HG02943 (cell line): ENCODE data around the gene CDCP1.
A peak's percentile ranks its signal among the peaks of the same experiment; 100 is the strongest.
"Not testable (repeated sequence)": the region's sequence is repeated elsewhere in the genome, so short reads cannot be mapped to it uniquely, and the experiment has no call there.

ENCODE experiments used
- ATAC-seq: cut with Tn5 transposase; IDR thresholded peaks from one replicate; pipeline ENCODE4 v1.9.1; 2021; ENCODE audit warnings: mild to moderate bottlenecking, low read depth, moderate library complexity; ENCODE audit not compliant: unreplicated experiment

CDCP1 gene

GRCh38 chr3:45062697-45063070 is 83.5 kb downstream of the CDCP1 start:
- no peak for ATAC-seq

DNA sequence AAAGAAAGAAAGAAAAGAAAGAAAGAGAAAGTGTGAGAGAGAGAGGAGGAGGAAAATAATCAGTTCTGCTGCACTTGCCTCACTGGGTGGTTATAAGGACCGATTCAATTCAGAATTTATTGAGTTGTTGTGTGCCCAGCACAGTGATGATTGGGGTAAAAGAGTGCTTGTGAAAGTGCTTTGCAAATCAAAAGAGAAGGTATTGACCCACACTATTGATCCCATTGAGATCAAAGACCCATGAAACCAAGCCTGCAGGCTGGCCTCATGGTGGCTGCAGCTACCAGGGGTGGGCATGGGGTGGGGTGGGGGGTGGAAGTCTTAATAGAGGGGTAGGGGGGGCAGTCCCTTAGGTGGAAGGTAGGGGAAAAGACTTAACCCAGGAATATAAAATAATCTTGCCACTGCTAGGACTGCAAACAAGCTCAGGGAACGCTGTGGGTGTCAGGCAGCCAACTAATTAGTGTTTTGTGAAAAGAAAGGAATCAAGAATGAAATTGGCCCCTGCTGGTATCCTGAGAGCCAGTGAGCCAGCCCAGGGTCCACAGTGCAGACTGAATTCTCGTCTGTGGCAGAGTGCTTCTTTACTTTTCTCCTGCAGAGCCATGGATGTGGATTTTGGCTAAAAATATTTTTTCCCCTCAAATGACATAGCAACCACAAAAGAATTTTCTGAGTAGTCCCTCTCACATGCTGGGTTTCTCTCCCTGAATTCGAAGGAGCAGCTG is 85.8 kb downstream of the CDCP1 start:
- ATAC-seq: no peak

GRCh38 chr3:45059132-45059531 is 87.0 kb downstream of the CDCP1 start:
- ATAC-seq: no peak

- ATAC-seq: no peak
These were observed 88.6 kb downstream of the CDCP1 start for GRCh38 chr3:45057557-45057956.

GRCh38 chr3:45056608-45057301 is 89.4 kb downstream of the CDCP1 start:
- ATAC-seq: no peak

DNA sequence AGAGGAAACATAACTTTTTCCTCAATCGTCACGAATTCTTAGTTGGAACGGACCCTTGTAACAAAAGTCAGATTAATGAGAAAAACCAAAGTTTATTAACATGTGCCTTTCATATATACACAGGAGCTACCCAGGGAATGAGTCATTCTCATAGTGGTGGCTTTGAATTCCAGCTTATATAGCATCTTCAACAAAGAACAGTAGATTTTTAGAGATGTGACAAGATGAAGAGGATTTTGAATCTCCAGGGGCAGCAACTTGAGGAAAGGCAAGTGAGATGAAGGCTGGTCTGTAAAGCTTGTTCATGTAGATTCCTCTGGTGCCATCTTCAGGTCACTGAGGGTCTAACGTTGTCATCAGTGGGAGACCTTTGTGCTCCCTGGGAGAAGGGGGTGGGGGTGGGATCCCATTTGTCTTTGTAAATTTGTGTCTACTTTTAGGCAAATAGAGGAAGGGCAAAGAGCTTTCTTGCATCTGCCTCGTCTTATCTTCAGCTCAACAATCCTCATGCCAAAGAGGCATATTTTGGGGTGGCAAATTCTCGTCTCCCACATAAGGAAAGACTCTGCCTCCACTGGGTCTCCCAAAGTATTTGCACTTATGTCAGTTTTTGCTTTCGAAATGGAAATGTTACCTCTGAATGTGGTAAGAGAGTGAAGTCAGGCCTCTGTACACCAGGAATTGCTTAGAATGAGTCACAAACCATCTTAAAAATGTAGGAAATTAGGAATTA is 90.6 kb downstream of the CDCP1 start:
- ATAC-seq: no peak

GRCh38 chr3:45055032-45055410 is 91.2 kb downstream of the CDCP1 start:
- no peak for ATAC-seq

GRCh38 chr3:45054196-45054857 is 91.9 kb downstream of the CDCP1 start:
- ATAC-seq: no peak

DNA sequence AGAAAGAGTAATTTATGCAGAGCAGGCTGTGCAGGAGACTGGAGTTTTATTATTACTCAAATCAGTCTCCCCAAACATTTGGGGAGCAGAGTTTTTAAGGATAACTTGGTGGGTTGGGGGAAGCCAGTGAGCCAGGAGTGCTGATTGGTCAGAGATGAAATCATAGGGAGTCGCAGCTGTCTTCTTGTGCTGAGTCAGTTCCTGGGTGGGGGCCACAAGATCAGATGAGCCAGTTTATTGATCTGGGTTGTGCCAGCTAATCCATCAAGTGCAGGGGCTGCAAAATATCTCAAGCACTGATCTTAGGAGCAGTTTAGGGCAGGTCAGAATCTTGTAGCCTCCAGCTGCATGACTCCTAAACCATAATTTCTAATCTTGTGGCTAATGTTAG is 92.4 kb downstream of the CDCP1 start:
- not testable (repeated sequence) for ATAC-seq

DNA sequence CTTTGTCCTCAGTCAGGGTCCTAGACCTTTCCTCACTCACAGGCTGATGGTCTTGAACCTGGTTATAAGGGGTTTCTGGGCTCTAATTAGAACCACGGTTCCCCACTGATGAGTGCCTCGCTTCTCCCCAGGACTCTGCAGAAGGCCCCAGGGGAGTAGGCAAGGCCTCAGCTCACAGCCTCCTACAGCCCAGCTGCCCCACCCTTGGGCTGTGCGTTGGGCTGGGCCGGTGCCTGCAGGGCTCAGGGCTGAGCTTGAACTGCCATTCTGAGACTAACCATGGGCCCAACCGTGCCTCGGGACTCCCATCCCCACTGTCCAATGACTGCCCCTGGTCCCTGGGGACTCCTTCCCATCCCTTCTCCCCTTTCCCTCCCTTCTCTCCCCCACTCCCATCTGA is 94.5 kb downstream of the CDCP1 start:
- ATAC-seq: no peak

DNA sequence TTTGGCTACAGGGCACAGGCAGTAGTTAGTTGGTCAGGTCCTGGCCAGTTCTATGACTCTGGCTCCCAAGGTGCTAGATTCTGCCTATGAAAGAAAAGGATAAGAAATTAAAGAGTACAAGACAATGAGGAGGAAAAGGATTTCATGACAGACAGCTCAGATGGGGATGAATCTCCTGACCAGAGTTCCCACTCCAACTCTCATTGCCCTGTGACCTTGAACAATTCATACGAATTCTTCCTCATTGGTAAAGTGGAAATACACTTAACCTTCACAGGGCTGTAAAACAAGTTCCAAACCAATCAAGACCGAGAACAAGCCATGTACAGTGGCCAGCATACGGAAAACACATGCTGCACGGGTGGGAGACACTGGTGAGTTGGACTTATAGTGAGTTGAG is 96.4 kb downstream of the CDCP1 start:
- no peak for ATAC-seq

GRCh38 chr3:45048244-45048643 is 97.9 kb downstream of the CDCP1 start:
- ATAC-seq: no peak

GRCh38 chr3:45043728-45044299 is 102.4 kb downstream of the CDCP1 start:
- ATAC-seq: no peak

DNA sequence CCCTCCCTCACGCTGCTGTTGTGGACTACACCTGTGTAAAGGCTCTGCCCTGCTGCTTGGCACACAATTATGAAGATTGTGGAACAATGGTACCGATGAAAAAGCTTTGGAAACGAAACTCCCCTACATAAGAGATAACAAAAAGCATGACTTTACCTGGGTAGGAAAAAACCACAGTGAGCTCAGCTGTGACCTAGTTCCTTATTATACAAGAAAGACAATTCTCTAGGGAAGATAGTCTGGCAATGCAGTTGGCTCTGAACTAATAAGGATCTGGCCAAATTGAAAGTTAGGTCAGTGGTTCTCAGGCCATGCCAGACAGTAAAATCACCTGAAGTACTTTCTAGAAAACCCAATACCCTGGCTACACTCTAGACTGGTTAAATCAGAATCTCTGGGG is 104.0 kb downstream of the CDCP1 start:
- ATAC-seq: no peak

GRCh38 chr3:45041666-45042065 is 104.5 kb downstream of the CDCP1 start:
- ATAC-seq: no peak

DNA sequence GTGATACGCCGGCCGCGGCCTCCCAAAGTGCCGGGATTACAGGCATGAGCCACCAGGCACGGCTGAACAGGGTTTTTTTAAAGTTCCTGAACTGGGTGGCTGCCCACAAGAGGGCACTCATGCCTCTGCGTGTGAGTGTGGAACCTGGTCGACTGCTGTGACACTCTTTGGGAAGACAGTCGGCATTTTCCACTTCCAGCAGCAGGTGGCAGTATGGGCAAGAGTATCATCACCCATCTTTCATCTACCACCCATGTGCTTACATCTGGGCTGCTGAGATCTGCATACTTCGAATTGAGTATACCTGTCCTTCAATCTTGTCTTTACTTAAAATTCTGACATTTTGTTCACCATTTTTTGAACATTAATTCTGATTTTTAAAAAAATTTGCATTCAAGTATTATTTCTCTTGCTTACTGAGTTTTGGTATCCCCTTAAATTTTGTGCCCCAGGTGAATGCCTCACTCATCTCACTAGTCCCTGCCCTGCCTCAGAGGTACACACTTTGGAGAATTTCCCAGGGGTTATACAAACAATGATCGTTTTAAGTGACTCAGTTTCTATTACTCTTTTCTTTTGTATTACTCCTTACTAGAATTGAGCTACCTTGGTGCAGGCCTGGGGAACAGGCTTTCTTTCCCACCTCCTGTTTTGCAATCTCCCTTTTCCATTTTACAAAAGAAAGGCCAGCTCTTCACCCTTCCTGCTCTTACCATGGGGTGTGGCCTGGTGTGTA is 108.3 kb downstream of the CDCP1 start:
- ATAC-seq: peak; percentile 47

DNA sequence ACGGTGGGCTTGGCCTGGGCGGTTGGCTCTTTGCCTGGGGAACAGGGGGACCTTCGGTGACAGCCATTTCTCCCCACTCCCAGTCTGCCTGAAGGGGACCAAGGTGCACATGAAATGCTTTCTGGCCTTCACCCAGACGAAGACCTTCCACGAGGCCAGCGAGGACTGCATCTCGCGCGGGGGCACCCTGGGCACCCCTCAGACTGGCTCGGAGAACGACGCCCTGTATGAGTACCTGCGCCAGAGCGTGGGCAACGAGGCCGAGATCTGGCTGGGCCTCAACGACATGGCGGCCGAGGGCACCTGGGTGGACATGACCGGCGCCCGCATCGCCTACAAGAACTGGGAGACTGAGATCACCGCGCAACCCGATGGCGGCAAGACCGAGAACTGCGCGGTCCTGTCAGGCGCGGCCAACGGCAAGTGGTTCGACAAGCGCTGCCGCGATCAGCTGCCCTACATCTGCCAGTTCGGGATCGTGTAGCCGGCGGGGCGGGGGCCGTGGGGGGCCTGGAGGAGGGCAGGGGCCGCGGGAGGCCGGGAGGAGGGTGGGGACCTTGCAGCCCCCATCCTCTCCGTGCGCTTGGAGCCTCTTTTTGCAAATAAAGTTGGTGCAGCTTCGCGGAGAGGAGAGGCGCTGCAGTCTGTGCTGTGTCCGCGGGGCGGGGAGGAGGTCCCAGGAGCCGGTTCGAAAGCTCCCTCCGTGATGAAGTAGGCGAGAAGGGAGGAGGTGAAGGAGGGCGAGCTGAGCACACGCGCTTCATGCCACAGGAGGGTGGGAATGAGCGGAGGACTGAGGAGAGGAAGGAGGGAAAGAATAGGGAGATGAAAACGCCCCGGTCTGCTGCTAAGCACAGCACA is 110.5 kb downstream of the CDCP1 start:
- ATAC-seq: no peak

- ATAC-seq: no peak
These were observed 111.4 kb downstream of the CDCP1 start for GRCh38 chr3:45034612-45035252.

GRCh38 chr3:45033791-45034190 is 112.4 kb downstream of the CDCP1 start:
- no peak for ATAC-seq
